ENCODE data around the gene ZNF19. TPM values are rescaled to one million over a fixed set of nuclear protein-coding genes. Genes with fewer than 3 reads are reported as not detected.

ZNF19 gene
- total and polyA plus RNA-seq, 3 donors from 2014 or later, result 28.4 to 44.6 (median 31.8) TPM

DNA sequence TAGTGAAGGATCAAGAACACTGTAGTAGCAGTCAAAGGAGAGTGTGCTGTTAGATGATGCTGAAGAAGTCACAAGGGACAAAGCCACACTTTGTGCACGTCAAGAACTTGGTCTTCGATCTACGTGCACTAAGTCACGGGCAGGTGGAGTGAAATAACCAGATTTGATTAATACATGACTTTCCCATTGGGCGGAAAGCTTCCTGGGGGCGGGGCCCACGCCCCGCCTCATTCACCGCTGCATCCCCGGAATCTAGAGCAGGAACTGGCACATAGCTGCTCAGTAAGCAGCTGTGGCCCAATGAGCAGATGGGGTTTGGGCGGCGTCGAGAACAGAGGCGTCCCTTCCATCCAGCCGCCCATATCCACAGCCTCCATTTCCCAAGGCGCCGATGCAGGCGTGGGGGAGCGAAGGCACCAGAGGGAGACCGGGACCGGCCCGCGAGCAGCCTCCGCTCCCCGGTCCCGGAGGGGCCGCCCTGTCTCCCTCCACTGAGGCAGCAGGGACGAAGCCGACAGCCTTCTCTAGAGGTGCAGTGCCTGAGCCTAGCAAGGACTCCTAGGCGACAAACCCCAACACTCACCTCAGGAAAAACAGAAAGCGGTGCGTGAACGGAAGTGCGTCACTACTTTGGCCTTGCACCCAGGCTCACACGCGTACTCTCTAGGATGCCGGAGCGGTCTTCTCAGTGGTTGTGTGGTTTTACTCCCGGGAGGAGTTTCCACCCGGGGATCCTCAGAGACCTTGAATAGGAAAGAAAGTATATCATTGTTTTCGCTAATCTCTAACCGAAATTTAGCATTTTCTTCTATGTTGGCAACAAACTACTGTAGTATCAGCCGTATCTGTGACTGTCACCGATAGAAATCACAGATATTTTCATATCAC, 4.9 kb downstream of the ZNF19 start:
- intact Hi-C loops (cut with DNase I; ENCODE audit: low total_unique reads), result no loop called here
- TF ChIP-seq, protein P1, sequence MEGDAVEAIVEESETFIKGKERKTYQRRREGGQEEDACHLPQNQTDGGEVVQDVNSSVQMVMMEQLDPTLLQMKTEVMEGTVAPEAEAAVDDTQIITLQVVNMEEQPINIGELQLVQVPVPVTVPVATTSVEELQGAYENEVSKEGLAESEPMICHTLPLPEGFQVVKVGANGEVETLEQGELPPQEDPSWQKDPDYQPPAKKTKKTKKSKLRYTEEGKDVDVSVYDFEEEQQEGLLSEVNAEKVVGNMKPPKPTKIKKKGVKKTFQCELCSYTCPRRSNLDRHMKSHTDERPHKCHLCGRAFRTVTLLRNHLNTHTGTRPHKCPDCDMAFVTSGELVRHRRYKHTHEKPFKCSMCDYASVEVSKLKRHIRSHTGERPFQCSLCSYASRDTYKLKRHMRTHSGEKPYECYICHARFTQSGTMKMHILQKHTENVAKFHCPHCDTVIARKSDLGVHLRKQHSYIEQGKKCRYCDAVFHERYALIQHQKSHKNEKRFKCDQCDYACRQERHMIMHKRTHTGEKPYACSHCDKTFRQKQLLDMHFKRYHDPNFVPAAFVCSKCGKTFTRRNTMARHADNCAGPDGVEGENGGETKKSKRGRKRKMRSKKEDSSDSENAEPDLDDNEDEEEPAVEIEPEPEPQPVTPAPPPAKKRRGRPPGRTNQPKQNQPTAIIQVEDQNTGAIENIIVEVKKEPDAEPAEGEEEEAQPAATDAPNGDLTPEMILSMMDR (IDR thresholded peaks at IDR 0.05), result no peak
- TF ChIP-seq POLR2A (IDR thresholded peaks at IDR 0.05), result no peak
- peak overlapping the region; percentile 93 to 94 for H3K27ac ChIP-seq

DNA sequence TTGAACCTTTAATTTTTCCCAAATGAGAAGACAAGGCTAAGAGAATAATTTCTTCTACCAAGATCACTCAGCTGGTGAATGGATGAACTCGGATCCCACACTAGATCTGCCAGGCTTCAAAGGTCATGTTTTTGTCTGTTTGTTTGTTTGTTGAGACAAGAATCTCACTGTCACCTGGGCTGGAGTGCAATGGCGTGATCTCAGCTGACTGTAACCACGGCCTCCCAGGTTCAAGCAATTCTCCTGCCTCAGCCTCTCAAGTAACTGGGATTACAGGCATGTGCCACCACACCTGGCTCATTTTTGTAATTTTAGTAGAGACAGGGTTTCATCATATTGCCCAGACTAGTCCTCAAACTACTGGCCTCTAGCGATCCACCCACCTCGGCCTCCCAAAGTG, 6.6 kb downstream of the ZNF19 start:
- no peaks in the 10 kb centered on the region for H3K27me3 ChIP-seq
- WGBS, 2 donors, result 87 to 88% methylated on average over 5 of the region's 5 CpGs
- H3K4me1 ChIP-seq, result no peaks in the 10 kb centered on the region
- no peak for TF ChIP-seq POLR2A (IDR thresholded peaks at IDR 0.05)
- TF ChIP-seq, protein P1 (IDR thresholded peaks at IDR 0.05), result no peak
- no peak overlapping the region for H3K4me3 ChIP-seq
- no peaks in the 10 kb centered on the region for H3K36me3 ChIP-seq (ENCODE audit: low read depth, missing control alignments)
- intact Hi-C loops (cut with DNase I; ENCODE audit: low total_unique reads), result no loop called here
- no peak for DNase-seq
- H3K27ac ChIP-seq, result no peak overlapping the region
- H3K9me3 ChIP-seq, result no peaks in the 10 kb centered on the region

More for the DNA sequence above, 4.9 kb downstream of the ZNF19 start:
- Histone ChIP-seq H3K36me3 (ENCODE audit: low read depth, missing control alignments) (no peaks in the 10 kb centered on the region), H3K4me3 (peak overlapping the region; percentile 73 to 90), H3K4me1 (no peaks in the 10 kb centered on the region), H3K9me3 (no peaks in the 10 kb centered on the region), H3K27me3 (no peaks in the 10 kb centered on the region)
- DNase-seq, result peak; percentile 96
- 0% methylated on average over 22 to 38 of the region's 44 CpGs for WGBS, 2 donors

DNA sequence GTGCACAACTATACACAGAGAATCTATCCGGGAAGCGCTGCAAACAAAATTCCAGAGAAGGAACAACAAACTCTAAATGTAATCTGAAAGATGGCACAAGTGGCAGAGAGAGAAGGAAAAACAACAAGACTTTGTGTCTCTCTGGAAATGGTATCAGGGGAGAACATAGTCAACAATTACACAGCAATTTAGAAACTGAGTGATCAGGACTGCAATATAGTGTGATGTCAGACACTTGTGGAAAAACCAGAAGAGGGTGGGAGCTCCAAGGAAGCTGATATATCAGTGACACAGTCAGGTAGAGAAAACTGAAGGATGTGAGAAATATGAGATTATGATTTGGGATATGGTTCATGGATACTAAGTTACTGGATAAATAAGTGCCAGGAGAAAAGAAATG, 8.2 kb downstream of the ZNF19 start:
- no peak for DNase-seq
- no peaks in the 10 kb centered on the region for H3K4me1 ChIP-seq
- H3K4me3 ChIP-seq, result no peak overlapping the region
- H3K9me3 ChIP-seq, result no peaks in the 10 kb centered on the region
- H3K36me3 ChIP-seq (ENCODE audit: low read depth, missing control alignments), result no peaks in the 10 kb centered on the region
- WGBS, 2 donors, result 92 to 95% methylated on average over 2 of the region's 2 CpGs
- no peak for TF ChIP-seq POLR2A (IDR thresholded peaks at IDR 0.05)
- TF ChIP-seq, protein P1 (IDR thresholded peaks at IDR 0.05), result no peak
- H3K27ac ChIP-seq, result no peak overlapping the region
- intact Hi-C loops (cut with DNase I; ENCODE audit: low total_unique reads), result no loop called here
- H3K27me3 ChIP-seq, result no peaks in the 10 kb centered on the region

DNA sequence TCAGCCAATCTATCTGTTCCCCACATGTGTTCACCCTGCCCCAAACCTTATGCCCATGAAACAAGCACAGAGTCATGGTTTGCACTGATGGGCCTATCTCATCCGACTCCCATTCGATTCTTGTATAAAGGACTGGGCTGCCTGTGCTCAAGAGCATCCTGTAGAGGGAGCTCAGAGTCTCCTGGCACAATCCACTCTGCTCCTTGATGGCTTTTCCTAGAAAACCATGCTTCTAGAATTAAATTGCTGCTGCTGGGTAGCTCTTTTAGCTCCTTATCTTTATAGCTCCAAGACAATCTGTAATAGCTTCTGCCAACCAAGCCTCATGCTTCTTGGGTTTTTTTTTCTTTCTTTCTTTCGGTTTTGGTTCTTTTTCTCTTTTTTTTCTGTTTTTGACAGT, 9.7 kb downstream of the ZNF19 start:
- H3K9me3 ChIP-seq, result no peaks in the 10 kb centered on the region
- whole genome bisulfite sequencing, 2 donors, result 31 to 49% methylated on average over 3 of the region's 3 CpGs
- H3K4me3 ChIP-seq, result no peak overlapping the region
- H3K27me3 ChIP-seq, result no peaks in the 10 kb centered on the region
- TF ChIP-seq, protein P1 (IDR thresholded peaks at IDR 0.05), result peak in 1 of 3 experiments; percentile 20
- TF ChIP-seq POLR2A (IDR thresholded peaks at IDR 0.05), result no peak
- H3K36me3 ChIP-seq (ENCODE audit: low read depth, missing control alignments), result no peaks in the 10 kb centered on the region
- intact Hi-C loops (cut with DNase I; ENCODE audit: low total_unique reads), result no loop called here
- H3K27ac ChIP-seq, result no peak overlapping the region
- no peaks in the 10 kb centered on the region for H3K4me1 ChIP-seq
- peak; percentile 45 for DNase-seq

Data from testis (tissue), 3 donors.